Spleen (tissue), 7 donors: ENCODE measurements around the gene GPATCH1.

ENCODE experiments used
- POLR2A ChIP-seq, 3 donors: fragments of 450-650 bp; IDR thresholded peaks; one replicate each; pipeline ENCODE4 v1.5.1; 2017; ENCODE audit warnings: antibody characterized with exemption in 3 of 3, mild to moderate bottlenecking in 1 of 3
- TF ChIP-seq, protein P1 (sequence below), 11 experiments: fragments of 200-600 bp in 7 of 11; fragments of 450-650 bp in 4 of 11; sonication (generic) in 4 of 11; IDR thresholded peaks in 8 of 11; conservative IDR thresholded peaks in 3 of 11; 1 replicate in 7 of 11; 2 replicates in 4 of 11; pipeline versions ENCODE4 v1.4.0 to v1.8.0; 2016 to 2021; ENCODE audit warnings: antibody characterized with exemption in 11 of 11, inconsistent platforms in 4 of 11, mild to moderate bottlenecking in 1 of 11
- donor health status: DM: no; HTN: no; CAD: no; lungs with moderate emphysema.
- donor health status: DM: no; HTN: no; CAD: no.
- donor health status: DM: no; HTN: no; CAD: no.

DNA sequence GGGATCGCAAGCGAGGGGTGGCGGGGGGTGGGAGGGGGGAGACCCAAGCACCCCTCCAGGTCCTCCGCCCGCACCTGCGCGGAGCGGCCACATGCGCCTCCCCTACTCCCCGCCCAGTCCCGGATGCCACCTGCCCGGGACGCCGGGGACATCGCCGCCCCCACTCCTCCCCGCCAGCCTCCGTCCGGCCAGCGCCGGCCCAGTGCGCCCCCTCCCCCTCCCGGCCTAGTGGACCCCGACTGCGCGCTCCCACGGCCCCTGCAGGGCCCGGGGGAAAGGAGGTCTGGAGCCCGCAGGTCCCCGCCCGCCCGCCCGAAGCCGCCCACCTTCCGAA, 16.6 kb upstream of the GPATCH1 start:
- TF ChIP-seq, protein P1, sequence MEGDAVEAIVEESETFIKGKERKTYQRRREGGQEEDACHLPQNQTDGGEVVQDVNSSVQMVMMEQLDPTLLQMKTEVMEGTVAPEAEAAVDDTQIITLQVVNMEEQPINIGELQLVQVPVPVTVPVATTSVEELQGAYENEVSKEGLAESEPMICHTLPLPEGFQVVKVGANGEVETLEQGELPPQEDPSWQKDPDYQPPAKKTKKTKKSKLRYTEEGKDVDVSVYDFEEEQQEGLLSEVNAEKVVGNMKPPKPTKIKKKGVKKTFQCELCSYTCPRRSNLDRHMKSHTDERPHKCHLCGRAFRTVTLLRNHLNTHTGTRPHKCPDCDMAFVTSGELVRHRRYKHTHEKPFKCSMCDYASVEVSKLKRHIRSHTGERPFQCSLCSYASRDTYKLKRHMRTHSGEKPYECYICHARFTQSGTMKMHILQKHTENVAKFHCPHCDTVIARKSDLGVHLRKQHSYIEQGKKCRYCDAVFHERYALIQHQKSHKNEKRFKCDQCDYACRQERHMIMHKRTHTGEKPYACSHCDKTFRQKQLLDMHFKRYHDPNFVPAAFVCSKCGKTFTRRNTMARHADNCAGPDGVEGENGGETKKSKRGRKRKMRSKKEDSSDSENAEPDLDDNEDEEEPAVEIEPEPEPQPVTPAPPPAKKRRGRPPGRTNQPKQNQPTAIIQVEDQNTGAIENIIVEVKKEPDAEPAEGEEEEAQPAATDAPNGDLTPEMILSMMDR (IDR thresholded peaks at IDR 0.05 in 8 of 11, conservative IDR thresholded peaks at IDR 0.05 in 3 of 11): no peak
- no peak for TF ChIP-seq POLR2A (IDR thresholded peaks at IDR 0.05)
